Measurements from ENCODE around the gene ALG1.
"Not testable (repeated sequence)": the region's sequence is repeated elsewhere in the genome, so short reads cannot be mapped to it uniquely, and the experiment has no call there.

ALG1 gene

DNA sequence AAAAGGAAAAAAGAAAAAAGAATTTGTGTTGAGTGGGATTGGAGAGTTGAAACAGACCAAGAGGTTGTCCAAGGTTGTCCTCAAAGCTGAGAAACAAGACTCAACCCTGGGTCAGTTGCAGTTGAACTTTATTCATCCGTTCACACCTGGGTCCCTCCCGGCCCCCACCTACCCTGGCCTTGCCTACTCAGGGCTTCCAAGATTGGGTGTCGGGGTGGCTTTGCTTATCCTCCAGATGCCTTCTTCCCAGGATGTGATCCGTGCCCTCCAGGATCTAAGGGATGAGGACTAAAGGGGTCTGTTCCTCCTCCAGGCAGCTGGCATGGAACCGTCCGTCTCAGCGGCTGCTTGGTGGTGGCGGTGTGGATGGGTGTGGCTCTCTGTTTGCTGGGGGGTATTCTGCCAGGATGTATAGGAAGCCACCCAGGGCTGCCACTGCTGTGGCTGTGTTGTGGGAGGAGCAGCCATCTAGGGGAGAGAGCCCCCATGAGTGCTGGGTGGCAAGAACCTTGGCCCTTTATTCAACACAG lies 27.6 kb upstream of the ALG1 start:
- Histone ChIP-seq H3K27me3 (ENCODE audit: control insufficient read depth, insufficient read depth, low read length) (no peaks in the 10 kb centered on the region), H3K27ac (no peak overlapping the region), H3K4me1 (no peaks in the 10 kb centered on the region), H3K4me3 (ENCODE audit: low read depth, low read length) (no peak overlapping the region), H2AFZ (no peak overlapping the region), H3K36me3 (ENCODE audit: control insufficient read depth, insufficient read depth, low read length) (no peaks in the 10 kb centered on the region), H3K4me2 (ENCODE audit: low read length) (no peak overlapping the region), H3K79me2 (peaks cover 6% of the 10 kb centered on the region), H3K9ac (no peak overlapping the region), H3K9me3 (ENCODE audit: control insufficient read depth, low read length) (no peaks in the 10 kb centered on the region)
- TF ChIP-seq, protein P1, sequence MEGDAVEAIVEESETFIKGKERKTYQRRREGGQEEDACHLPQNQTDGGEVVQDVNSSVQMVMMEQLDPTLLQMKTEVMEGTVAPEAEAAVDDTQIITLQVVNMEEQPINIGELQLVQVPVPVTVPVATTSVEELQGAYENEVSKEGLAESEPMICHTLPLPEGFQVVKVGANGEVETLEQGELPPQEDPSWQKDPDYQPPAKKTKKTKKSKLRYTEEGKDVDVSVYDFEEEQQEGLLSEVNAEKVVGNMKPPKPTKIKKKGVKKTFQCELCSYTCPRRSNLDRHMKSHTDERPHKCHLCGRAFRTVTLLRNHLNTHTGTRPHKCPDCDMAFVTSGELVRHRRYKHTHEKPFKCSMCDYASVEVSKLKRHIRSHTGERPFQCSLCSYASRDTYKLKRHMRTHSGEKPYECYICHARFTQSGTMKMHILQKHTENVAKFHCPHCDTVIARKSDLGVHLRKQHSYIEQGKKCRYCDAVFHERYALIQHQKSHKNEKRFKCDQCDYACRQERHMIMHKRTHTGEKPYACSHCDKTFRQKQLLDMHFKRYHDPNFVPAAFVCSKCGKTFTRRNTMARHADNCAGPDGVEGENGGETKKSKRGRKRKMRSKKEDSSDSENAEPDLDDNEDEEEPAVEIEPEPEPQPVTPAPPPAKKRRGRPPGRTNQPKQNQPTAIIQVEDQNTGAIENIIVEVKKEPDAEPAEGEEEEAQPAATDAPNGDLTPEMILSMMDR (IDR thresholded peaks at IDR 0.05) = no peak

DNA sequence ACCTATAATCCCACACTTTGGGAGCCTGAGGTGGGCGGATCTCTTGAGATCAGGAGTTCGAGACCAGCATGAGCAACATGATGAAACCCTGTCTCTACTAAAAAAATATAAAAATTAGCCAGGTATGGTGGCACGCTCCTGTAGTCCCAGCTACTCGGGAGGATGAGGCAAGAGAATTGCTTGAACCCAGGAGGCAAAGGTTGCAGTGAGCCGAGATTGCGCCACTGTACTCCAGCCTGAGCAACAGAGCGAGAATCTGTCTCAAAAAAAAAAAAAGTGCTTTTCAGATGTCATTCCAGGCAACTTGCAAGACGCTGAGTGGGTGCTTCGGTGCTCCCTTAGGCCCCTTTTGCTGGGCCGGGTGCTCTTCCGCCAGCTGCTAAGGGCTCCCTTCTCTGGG lies 27.1 kb upstream of the ALG1 start:
- not testable (repeated sequence) for H3K9me3 ChIP-seq (ENCODE audit: control insufficient read depth, low read length); H3K4me2 ChIP-seq (ENCODE audit: low read length); H3K4me1 ChIP-seq; H3K36me3 ChIP-seq (ENCODE audit: control insufficient read depth, insufficient read depth, low read length); H3K79me2 ChIP-seq; H3K4me3 ChIP-seq (ENCODE audit: low read depth, low read length); H2AFZ ChIP-seq; H3K9ac ChIP-seq; H3K27ac ChIP-seq; H3K27me3 ChIP-seq (ENCODE audit: control insufficient read depth, insufficient read depth, low read length)

DNA sequence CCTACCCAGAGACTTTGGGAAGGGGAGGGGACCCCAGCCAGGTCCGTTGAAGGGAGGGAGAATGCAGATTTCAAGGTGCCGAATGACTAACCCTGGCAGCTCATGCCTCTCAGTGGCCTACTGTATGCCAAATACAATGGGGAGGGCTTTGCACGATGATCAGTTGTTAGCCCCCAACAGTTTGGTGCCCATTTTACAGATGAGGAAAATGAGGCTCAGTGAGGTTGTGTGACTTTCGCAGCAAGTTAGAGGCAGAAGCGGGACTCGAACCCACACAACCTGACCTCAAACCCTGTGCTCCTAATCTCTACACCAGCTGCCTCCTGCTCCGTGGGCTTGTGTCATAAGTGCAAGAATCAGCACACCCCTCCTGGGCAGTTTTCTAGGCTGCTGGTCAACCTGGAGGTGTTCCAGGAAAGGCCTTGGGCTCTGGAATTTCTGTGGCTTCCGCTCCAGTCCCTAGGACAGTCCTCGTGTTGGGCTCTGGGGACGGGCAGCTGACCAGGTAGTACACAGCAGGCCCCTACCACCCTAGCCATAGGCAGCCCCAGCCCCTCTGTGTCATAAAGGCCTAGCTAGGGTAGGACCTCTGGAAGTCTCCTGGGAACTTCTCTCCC lies 26.0 kb upstream of the ALG1 start:
- H3K4me2 ChIP-seq (ENCODE audit: low read length) = no peak overlapping the region
- TF ChIP-seq, protein P1 (IDR thresholded peaks at IDR 0.05) = no peak
- H3K27ac ChIP-seq = no peak overlapping the region
- H3K4me3 ChIP-seq (ENCODE audit: low read depth, low read length) = no peak overlapping the region
- no peak overlapping the region for H2AFZ ChIP-seq
- H3K36me3 ChIP-seq (ENCODE audit: control insufficient read depth, insufficient read depth, low read length) = no peaks in the 10 kb centered on the region
- no peak overlapping the region for H3K9ac ChIP-seq
- no peaks in the 10 kb centered on the region for H3K9me3 ChIP-seq (ENCODE audit: control insufficient read depth, low read length)
- H3K79me2 ChIP-seq = peaks cover 6% of the 10 kb centered on the region
- H3K4me1 ChIP-seq = no peaks in the 10 kb centered on the region
- H3K27me3 ChIP-seq (ENCODE audit: control insufficient read depth, insufficient read depth, low read length) = no peaks in the 10 kb centered on the region

DNA sequence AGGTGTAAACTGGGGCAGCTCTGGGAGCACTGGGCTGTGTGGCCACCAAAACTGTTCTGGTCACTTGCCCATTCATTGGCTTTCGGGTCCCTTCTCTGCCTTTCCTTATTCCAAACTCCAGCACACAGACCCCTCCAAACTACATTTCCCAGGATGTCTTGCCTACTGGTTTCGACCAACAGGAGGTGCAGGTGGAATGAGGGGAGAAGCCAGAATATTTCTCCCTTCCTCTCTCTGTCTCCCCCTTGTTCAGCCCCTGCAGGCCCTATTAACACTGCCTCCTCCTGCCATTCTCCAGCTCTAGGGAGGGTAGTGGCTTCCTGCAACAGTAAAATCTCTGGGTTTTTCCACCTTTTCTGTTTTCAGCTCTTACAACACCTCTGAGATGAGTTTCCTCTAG lies 24.7 kb upstream of the ALG1 start:
- Histone ChIP-seq H3K4me1 (no peaks in the 10 kb centered on the region), H3K4me2 (ENCODE audit: low read length) (no peak overlapping the region), H3K27me3 (ENCODE audit: control insufficient read depth, insufficient read depth, low read length) (no peaks in the 10 kb centered on the region), H3K9me3 (ENCODE audit: control insufficient read depth, low read length) (no peaks in the 10 kb centered on the region), H3K9ac (no peak overlapping the region), H3K4me3 (ENCODE audit: low read depth, low read length) (no peak overlapping the region), H3K36me3 (ENCODE audit: control insufficient read depth, insufficient read depth, low read length) (no peaks in the 10 kb centered on the region), H3K79me2 (peaks cover 6% of the 10 kb centered on the region), H2AFZ (no peak overlapping the region), H3K27ac (no peak overlapping the region)
- TF ChIP-seq, protein P1 (IDR thresholded peaks at IDR 0.05) = no peak

DNA sequence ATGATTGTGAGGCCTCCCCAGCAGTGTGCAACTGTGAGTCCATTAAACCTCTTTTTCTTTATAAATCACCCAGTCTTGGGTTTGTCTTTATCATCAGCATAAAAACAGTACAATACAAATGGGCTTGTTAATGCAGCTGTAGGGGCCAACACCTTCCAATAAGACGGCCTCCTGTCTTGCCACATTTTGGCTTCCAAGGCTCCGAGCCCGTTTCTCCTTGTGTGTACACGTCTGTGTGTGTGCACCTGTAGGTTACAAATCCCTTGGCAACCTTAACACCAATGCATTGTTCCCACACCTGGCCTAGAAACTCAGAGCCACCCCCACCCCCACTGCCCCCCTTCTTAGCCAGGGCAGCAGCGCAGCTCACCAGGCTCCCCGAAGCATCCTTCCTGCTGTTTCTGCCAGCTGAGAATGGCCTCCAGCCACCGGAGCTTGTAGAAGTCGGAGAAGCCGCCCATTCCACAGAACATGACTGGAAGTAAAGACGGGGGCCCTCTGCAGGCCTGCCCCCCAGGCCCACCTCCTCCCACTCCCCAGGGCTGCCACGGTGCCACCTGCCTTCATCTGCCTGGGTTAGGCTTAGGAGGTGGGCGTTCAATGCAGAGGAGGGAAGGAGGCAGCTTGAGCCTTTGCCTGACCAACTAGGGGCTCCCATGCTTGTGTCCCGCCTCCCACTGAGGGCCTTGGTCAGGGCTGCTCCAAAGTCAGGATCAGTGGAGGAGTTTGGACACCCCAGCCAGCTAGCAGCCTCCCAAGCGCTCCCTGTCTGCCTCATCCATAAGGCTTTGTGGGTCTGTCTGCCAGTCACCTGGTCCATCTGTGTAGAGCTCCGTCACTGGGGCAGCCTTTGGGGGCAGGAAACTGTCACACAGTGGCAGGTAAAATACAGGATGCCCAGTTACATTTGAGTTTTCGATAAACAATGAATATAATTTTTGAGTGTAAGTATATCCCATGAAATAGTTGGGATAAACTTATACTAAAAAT lies 16.5 kb upstream of the ALG1 start:
- H3K36me3 ChIP-seq (ENCODE audit: control insufficient read depth, insufficient read depth, low read length) = no peaks in the 10 kb centered on the region
- H3K4me3 ChIP-seq (ENCODE audit: low read depth, low read length) = no peak overlapping the region
- no peak overlapping the region for H3K4me2 ChIP-seq (ENCODE audit: low read length)
- no peaks in the 10 kb centered on the region for H3K4me1 ChIP-seq
- no peak overlapping the region for H2AFZ ChIP-seq
- no peak overlapping the region for H3K27ac ChIP-seq
- TF ChIP-seq, protein P1 (IDR thresholded peaks at IDR 0.05) = no peak
- H3K27me3 ChIP-seq (ENCODE audit: control insufficient read depth, insufficient read depth, low read length) = no peaks in the 10 kb centered on the region
- H3K9me3 ChIP-seq (ENCODE audit: control insufficient read depth, low read length) = no peaks in the 10 kb centered on the region
- H3K9ac ChIP-seq = no peak overlapping the region
- no peaks in the 10 kb centered on the region for H3K79me2 ChIP-seq

All from parathyroid adenoma (tissue), 2 donors.